ENCODE data around the gene CAV1. TPM values are rescaled to one million over a fixed set of nuclear protein-coding genes. Genes with fewer than 3 reads are reported as not detected.

CAV1 gene
- total RNA-seq, 1 experiment from 2014 or later, result 20.2 TPM

GRCh38 chr7:116588225-116588624 is 63.4 kb downstream of the CAV1 start:
- no peak overlapping the region for H3K4me2 ChIP-seq (ENCODE audit: insufficient read depth, insufficient read length, low read length)
- no peak for DNase-seq
- no CpG with 5 or more reads among the region's 2 CpGs for WGBS (ENCODE audit: extremely low coverage, insufficient read length, low lambda C conversion rate)

More at GRCh38 chr7:116588225-116588624, 63.4 kb downstream of the CAV1 start:
- Mint-ChIP-seq H3K4me1 (peaks cover 16 to 19% of the 10 kb centered on the region in 2 experiments), H3K4me3 (no peak overlapping the region), H3K36me3 (ENCODE audit: insufficient read depth in 1 of 3, low read depth in 3 of 3) (no peaks in the 10 kb centered on the region), H3K27me3 (ENCODE audit: low read depth) (no peaks in the 10 kb centered on the region), H3K27ac (no peak overlapping the region; a peak in 1 of 7 replicates), H3K9me3 (no peaks in the 10 kb centered on the region)
- no peak overlapping the region for H3K14ac ChIP-seq (ENCODE audit: insufficient read depth, low read length)
- H2BK120ac ChIP-seq (ENCODE audit: low read depth, low read length, poor library complexity, severe bottlenecking), result no peak overlapping the region
- no peaks in the 10 kb centered on the region for H3K23me2 ChIP-seq (ENCODE audit: insufficient read length, low read depth, low read length, poor library complexity, severe bottlenecking)
- TF ChIP-seq CTCF (conservative IDR thresholded peaks at IDR 0.05), result no peak
- H3T11ph ChIP-seq (ENCODE audit: low read length), result no peak overlapping the region
- H3K27me3 ChIP-seq (ENCODE audit: insufficient read depth, low read length), result no peaks in the 10 kb centered on the region
- no peak overlapping the region for H2AK5ac ChIP-seq (ENCODE audit: insufficient read length, low read length)
- H3K4ac ChIP-seq (ENCODE audit: low read depth, low read length), result no peak overlapping the region
- no peaks in the 10 kb centered on the region for H3K79me1 ChIP-seq (ENCODE audit: insufficient read depth, low read depth, low read length, poor library complexity, severe bottlenecking)
- no peak overlapping the region for H3K27ac ChIP-seq (ENCODE audit: insufficient read length, low read depth, low read length)
- H3K9me3 ChIP-seq (ENCODE audit: control insufficient read depth, low read depth, low read length), result no peaks in the 10 kb centered on the region
- H2BK20ac ChIP-seq (ENCODE audit: low read depth, low read length, poor library complexity, severe bottlenecking), result no peak overlapping the region
- no peak overlapping the region for H3K18ac ChIP-seq (ENCODE audit: insufficient read length, low read depth, low read length)
- H4K91ac ChIP-seq (ENCODE audit: insufficient read length, low read depth, low read length), result no peak overlapping the region
- no peaks in the 10 kb centered on the region for H3K79me2 ChIP-seq (ENCODE audit: insufficient read depth, low read length)
- no peaks in the 10 kb centered on the region for H4K20me1 ChIP-seq (ENCODE audit: control insufficient read depth, insufficient read depth, insufficient read length)
- no peak overlapping the region for H2AFZ ChIP-seq (ENCODE audit: low read length)
- H3K4me1 ChIP-seq (ENCODE audit: insufficient read depth, low read length), result no peaks in the 10 kb centered on the region; the same call in 1 of the 2 replicates
- no peak overlapping the region for H3K9ac ChIP-seq (ENCODE audit: extremely low read depth, insufficient read length, low read length)
- no peak overlapping the region for H3K56ac ChIP-seq (ENCODE audit: insufficient read length, low read depth, low read length)
- H2BK15ac ChIP-seq (ENCODE audit: low read depth, low read length), result no peak overlapping the region
- no peak overlapping the region for H2BK12ac ChIP-seq (ENCODE audit: insufficient read length, low read depth, low read length)
- H4K5ac ChIP-seq (ENCODE audit: insufficient read length, low read depth, low read length), result no peak overlapping the region
- no peak overlapping the region for H3K23ac ChIP-seq (ENCODE audit: insufficient read length, low read depth, low read length)
- H2BK5ac ChIP-seq (ENCODE audit: insufficient read length, low read length), result no peak overlapping the region
- no peak overlapping the region for H4K8ac ChIP-seq (replicated peaks; ENCODE audit: insufficient read length, low read depth, low read length)

All from H9 (cell line).